ENCODE results near the gene NCEH1.
"Not testable (repeated sequence)": the region's sequence is repeated elsewhere in the genome, so short reads cannot be mapped to it uniquely, and the experiment has no call there.

The NCEH1 gene

DNA sequence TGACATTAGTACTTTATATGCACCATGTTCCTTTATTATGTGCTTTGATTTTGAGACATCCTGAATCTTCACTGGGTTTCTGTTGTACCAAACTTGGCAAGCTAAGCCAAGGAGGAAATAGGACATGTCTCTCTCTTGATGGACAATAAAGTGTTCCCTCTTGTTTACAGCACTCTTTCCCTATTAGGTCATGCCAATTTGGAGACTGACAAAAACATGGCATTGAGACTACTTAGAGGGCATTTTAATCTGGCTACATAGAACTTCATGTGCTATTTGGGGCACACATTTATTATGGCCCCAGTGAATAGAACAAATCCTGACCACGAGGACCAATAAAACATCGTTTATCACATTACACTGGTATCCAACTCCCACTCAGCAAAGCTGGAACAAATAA is 102.3 kb downstream of the NCEH1 start:
- no peak for DNase-seq

DNA sequence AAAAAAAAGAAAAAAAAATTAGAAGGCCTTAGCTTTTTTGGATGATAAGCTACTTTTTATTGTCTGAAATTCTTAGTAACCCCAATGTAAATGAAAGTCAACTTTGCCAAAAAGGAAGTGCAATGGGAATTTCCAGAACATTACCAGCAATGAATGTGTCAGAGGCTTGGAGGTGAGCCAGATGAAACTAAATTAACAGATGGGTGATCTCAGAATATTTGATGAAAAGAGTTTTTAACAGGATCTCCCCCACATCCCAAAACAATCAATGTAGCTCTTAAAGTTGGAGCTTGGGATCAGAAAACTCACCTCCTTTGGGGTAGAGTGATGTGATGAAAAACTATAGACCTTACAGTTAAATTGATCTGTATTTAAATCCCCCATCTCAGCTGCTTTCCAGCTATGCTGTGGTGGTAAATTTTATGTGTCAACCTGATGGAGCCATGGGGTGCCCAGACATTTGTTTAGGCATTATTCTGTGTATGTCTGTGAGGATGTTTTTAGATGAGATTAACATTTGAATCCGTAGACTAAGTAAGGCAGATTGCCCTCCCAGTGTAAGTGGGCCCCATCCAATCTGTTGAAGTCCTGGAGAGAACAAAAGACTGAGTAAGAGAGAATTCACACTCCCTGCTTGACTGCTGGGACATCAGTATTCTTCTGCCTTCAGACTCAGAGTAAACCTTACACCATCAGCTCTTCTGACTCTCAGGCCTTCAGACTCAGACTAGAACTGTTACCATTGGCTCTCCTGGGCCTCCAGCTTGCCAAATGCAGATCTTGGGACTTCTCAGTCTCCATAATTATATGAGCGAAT is 103.4 kb downstream of the NCEH1 start:
- peak; percentile 92 for DNase-seq

DNA sequence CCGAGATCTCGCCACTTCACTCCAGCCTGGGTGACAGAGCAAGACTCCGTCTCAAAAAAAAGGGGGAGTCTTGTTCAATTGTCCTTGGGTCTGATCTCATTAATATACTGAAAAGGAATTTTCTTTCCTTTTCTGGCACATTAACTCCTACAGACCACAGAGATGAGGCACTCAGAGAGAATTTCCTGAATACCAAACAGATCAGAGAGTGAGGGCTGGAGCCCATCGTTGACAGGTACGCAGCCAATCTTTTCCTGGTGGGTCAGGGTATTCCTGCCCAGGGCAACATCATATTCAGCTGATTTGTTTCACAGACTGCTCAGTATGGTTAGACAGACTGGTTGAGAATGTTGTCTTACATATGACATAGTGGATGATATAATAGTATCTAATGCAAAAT is 104.8 kb downstream of the NCEH1 start:
- peak; percentile 76 for DNase-seq

DNA sequence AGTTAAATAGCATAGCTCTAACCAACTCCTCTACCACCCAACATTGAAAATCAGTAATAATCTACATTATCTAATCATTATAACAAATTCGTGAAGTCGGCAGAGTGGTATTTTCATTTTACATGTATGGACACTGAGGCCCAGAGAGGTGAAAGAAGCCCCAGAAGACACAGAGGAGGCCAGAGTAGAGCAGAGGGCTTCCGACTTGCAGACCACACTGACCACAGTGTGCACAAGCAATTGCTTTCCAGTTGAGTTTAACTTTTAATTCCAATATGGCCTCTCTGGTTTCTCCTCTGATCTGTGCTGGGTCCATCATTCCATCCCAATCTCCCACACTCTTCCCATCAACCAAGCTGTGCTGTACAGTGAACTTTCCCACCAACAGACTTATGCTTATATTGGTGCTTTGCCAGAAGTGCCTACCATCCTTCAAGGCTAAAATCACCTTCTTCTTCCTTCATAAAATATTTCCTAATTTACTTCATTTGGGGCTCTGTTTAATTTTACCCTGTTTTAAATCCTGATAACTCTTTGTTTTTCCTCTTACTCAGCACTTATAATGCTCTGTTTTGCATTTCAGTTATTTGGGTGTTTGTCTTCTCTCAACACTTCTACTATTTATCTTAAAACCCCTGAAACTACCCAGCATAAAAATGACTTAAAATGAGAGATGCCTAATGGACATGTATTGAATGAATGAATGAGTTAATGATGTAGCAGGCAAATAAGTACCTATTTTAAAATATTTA is 105.8 kb downstream of the NCEH1 start:
- DNase-seq, result no peak

DNA sequence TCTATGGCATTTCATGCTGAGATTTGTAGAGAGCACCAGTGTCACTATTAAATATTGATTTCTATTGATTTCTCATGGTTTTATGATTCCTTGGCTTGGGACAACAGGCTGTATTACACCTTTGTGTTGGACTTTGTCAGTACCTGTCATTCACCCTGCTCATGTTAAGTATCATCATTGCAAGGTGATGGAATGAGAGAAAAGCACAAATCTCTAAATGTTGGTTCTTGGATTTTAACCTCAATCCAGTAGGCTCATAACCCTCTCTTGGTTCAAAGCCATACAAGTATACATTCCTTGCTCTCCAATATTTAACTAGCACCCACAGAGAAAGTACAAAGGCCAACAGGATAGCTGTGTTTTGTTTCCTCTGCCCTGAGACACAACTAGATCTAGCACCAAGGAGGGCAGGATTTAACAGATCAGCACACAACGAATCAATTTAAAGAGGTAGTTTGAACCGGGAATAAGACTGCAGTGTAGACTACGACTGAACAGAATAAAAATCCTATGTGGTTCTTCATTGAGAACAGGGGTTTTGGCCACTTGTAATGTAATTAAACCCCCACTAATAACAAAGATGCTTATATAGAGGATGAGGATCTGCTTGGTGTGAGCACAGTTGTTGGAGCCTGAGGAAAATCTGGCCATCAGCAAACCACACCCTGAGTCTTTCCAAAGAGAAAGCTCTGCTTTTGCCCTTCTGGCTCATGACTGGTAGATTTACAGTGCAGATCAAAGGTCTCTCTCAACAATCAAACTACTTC is 109.6 kb downstream of the NCEH1 start:
- no peak for DNase-seq

DNA sequence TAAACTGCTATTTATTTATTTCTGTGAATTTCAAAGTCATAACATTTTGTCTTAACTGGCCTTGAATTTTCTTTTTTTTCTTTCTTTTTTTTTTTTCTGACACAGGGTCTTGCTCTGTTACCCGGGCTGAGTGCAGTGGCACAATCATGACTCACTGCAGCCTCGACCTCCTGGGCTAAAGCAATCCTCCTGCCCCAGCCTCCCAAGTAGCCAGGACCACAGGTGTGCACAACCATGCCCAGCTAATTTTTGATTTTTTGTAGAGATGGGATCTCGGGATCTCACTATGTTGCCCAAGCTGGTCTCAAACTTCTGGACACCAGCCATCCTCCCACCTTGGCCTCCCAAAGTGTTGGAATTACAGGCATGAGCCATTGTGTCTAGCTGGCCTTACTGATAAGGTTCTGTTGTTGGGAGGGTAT is 110.2 kb downstream of the NCEH1 start:
- DNase-seq, result no peak

DNA sequence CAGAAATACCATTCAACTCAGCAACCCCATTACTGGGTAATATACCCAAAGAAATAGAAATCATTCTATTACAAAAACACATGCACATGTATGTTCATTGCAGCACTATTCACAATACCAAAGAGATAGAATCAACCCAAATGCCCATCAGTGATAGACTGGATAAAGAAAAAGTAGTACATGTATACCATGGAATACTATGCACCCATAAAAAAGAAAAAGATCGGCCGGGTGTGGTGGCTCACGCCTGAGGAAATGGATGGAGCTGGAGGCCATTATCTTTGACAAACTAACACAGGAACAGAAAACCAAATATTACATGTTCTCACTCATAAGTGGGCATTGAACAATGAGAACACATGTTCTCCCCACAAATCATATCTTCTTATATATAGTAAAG is 112.0 kb downstream of the NCEH1 start:
- no peak for DNase-seq

DNA sequence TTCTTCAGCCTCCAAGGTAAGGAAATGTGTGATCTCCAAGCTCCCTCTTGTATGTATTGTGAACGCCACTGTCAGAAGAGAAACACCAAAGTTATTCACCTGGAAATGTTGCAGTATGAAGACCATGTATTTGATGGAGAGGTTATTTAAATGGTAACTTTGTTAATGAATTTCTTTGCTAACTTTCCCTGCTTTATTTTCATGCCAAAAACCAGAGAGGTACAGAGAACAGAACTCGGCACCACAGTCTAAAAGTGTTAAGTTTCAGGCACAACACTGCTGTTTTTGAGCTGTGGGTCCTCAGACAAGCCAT is 114.5 kb downstream of the NCEH1 start:
- no peak for DNase-seq

DNA sequence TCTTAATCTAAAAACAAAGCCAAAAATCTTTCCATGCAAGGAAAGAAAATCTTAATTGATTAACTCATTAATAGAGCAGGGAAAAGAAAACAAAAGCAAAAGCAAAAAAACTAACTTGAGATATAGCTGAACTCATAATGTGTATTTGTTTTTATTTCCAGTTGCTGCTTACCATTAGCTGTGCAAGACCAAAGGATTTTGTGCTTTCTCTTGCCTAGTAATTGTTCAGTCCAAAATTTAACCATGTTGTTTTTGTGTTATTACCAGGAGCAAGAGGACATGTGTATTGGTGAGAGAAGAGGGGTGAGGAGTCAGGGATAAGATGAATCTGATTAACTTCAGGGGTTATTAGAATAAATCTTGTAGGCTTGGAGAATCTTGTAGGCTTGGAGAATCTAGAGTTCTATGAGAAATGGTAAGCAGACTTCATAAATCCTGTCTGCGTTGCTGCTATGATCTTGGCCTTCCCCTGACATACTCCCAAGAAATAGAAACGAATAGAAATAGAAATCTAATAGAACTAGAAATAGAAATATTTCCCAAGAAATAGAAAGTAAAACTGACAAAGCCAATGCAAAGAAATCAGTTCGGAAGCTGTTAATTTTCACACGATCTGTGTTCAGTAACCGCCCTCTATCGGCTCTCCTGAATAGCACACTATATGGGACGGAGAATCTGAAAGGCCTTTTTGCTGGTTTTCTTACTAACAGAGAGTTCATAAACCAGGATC is 115.0 kb downstream of the NCEH1 start:
- peak; percentile 46 for DNase-seq

DNA sequence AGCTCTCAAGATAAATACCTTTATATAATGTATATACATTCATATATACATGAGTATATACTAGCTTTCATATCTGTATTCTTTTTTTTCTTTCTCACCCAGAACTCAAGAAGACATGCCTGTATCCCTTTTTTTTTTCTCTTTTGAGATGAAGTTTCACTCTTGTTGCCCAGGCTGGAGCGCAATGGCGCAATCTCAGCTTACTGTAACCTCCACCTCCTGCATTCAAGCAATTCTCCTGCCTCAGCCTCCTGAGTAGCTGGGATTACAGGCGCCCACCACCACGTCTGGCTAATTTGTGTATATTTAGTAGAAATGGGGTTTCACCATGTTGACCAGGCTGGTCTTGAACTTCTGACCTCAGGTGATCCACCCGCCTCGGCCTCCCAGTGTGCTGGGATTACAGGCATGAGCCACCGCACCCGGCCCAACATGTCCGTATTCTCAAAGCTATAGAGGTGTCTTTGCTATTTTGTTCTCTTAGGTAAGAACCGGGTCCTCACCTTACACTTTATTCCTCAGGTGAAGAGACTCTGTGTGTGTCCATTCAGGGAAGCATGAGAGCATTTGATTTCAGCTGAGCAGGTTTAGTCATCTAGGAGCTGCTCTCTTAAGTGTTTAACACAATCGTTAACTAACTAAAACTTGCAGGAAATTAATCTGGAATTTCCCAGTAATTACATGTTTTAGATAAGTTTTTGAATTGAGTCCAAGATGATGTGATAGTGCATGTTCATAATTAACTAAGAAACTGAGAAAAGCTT is 115.8 kb downstream of the NCEH1 start:
- not testable (repeated sequence) for DNase-seq

DNA sequence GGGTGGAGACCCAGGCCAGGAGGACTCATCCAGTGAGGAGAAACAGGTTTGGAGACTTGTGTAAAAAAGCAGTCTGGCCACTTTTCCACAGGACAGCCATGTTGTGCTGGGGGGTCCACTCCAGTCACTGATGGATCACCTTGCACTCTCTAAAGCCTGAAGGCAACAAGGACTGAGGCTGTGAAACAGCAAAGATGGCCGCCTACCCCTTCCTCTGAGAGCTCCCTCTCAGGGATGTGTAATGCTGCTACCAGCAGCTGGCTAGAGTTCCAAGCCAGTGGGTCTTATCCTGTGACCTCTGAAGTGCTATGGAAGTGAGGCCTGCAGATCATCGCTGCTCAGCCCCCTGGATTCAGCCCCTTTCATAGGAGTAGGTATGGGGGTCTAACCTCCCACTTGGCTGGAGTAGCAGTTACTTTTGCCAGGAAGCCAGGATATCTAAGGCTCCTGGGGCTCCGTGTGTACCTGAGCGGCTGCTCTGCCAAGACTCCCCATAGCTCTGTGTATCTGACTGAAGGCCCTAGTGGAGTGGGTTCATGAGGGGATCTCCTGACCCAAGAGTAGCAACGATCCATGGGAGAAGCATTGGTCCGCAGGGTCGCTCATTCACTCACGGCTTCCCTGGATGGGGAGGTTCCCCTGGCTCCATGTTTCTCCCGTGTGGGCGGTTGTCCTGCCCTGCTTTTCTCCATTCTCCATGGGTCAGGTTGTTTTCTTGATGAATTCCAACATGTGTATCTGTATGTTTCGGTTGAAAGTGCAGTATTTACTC is 117.8 kb downstream of the NCEH1 start:
- no peak for DNase-seq

DNA sequence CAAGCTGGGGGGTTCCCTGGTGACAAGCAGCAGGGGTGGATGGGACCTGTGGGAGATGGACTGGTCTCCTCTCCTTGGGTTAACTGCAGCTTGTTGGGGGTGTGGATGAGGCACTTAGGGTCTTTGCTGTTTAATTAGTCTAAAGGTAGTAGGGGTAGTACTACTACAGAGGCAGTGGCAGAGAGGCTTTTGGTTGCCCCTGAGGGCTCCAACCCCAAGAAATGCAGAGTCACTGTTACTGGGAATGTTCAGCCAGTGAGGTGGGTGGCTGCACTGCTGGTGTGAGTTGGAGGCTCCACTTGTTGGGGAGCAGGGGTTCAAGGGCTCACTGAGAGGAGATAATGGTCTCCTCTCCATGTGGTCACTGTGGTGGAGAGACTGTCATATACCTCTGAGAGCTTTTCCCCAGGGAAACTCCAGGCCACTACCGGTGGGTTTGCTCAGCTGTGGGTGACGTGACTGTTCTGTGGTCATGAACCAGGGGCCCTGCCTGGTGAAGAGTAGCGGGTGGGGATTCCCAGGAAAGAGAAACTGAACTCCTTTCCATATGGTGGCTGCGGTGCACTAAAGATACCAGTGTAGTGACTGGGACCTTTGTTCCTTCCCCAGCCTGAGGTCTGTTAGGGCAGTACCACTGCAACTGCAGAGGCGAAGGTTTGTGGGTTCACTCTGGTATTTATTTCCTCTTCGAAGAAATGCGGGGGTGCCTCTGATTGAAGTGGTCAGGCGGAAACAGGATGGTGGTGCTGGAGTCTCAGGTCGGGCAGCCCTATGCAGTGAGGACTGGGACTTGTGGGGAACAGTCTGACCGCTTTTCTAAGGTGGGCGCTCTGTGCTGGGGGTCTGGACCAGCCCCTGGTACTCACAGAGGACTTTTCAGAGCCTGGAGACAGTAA is 118.7 kb downstream of the NCEH1 start:
- DNase-seq, result no peak

DNA sequence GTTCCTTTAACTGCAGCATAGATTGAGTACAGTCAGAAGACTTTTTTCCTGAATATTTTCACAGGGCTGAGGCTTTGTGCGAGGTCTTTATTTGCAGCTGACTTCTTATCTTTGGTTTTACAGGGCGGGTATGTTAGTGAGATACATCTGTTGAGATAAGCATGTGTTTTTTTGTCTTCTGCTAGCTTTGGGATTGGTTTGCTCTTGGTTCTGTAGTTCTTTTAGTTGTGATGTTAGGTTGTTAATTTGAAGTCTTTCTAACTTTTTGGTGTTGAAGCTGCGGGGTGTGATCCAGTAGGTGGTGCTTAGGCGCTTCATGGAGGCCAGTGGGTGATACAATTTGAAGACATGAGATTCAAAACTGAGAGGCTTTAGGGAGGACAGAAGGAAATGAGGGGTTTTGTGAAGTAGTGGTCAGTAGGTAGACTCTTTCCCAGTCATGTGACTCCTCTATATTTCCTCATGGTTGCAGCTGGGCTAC is 119.7 kb downstream of the NCEH1 start:
- DNase-seq, result no peak

DNA sequence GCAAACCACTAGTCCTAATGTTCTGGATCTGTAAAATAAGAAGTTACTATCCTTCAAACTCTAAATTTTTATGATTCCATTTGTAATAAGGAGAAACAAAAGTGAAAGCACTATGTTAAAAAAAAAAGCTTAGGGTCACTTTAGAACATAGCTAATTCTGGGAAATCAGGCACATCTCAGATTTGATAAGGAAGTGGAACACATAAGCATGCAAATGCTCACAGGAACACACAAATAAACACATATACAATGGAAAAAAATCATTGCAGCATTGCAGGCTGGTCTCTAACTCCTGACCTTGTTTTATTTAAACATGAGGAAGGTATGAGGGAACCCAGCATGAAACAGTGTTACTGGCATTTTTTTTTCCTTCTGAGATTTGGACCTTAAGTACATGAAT is 124.4 kb downstream of the NCEH1 start:
- no peak for DNase-seq

DNA sequence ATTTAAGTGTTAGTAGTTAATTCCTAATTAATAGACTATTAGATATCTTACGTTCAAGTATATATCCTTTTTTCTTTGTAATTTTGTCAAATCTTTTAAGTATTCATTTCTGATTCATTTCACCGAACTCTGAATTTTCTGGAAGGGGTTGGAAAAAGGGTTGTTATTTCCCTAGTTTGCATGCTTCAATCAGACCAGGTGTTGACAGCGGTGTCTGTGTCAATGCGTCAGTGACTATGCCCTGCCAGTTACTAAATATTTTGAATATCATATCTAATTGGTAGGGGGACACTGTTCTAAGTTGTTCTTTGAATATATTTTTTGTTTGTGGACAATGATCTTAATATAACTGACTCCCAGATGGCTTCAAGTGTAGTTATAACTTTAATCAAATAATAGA is 124.9 kb downstream of the NCEH1 start:
- no peak for DNase-seq

DNA sequence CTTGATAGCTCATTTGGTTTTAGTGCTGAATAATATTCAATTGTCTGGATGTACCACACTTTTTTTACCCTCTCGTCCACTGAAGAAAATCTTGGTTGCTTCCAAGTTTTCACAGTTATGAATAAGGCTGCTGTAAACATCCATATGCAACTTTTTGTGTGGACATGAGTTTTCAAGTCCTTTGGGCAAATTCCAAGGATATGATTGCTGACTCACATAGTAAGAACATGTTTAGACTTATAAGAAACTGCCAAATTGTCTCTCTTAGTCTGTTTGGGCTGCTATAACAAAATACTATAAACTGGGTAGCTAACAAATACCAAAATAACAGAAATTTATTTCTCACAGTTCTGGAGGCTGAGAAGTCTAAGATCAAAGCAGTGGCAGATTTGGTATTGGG is 128.2 kb downstream of the NCEH1 start:
- peak; percentile 38 for DNase-seq

DNA sequence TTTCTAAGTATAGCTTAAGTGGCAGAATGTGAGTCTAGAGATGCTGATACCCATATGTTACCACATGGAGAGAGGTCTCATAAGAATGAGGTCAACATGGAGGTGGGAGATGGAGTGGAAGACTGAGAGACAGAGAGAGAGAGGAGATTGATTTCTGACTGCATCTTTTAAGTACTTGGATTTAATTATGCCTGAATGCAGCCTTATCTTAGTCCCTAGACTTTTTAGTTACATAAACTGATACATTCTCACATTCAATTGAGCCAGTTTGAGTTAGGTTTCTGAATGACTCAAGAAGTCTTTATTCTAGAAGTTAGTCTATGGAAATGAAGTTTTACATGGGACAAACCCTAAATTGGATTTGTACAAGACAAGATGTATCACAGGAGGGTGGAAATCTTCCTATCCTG is 129.1 kb downstream of the NCEH1 start:
- no peak for DNase-seq

DNA sequence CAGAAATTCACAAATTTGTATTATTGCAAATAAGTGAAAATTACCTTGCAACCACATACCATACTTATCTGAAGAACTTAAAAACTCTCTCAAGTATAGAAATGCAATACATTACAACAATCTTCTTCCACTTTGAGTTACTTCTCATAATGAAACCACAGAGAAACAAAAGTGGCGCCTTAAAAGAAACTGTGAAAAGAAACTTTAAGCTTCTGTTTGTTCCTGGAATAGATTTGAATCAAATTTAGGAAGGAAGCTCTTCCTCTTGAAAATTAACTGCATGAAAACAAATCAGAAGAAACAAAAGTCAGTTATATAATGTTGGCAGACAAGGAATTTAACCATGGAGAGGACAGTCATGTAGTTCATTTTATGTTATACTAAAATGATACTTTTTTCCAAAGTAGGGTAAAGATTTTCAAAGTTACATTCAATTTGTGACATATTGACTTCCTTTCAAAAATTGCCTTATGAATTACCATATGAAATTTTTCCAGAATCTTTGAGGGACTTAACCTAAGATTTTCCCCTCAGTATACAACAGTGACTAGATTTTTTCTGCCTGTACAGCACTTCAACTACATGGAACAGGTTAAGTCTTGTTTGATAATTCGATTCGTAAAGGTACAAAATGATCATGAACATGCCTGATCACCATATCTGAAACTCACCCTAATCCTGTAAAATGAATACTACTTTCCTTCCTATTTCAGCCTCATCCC is 130.0 kb downstream of the NCEH1 start:
- DNase-seq, result no peak
